NCI-H526 treated with DMSO at 0.1 percent for 48 hours (cell line): ENCODE measurements around the gene SGCD.

ENCODE experiments used
- DNase-seq: peaks from one replicate; lab custom pipeline; 2025; lab: John Stamatoyannopoulos, UW

The SGCD gene

GRCh38 chr5:156326718-156327259, at the start of gene SGCD:
Gene SGCD (plus strand): TSS chr5:156327164.
- DNase-seq, result no peak

GRCh38 chr5:156277290-156277689, 49.7 kb upstream of the SGCD start:
- no peak for DNase-seq

GRCh38 chr5:156295431-156295830, 31.5 kb upstream of the SGCD start:
- DNase-seq, result no peak

- DNase-seq, result no peak
Measured at GRCh38 chr5:156310115-156310514, 16.8 kb upstream of the SGCD start.

GRCh38 chr5:156312897-156313694, 13.9 kb upstream of the SGCD start:
- DNase-seq, result peak; percentile 2

- no peak for DNase-seq
Measured at GRCh38 chr5:156314416-156314815, 12.5 kb upstream of the SGCD start.

- DNase-seq, result no peak
Measured at GRCh38 chr5:156322666-156323065, 4.3 kb upstream of the SGCD start.

GRCh38 chr5:156327296-156327695, 332 bp downstream of the SGCD start:
- DNase-seq, result no peak

- DNase-seq, result no peak
Measured at GRCh38 chr5:156328161-156328560, 1.2 kb downstream of the SGCD start.

- no peak for DNase-seq
Measured at GRCh38 chr5:156328766-156329165, 1.8 kb downstream of the SGCD start.

- DNase-seq, result no peak
Measured at GRCh38 chr5:156329171-156329611, 2.2 kb downstream of the SGCD start.

GRCh38 chr5:156330141-156330870, 3.3 kb downstream of the SGCD start:
- DNase-seq, result no peak

- no peak for DNase-seq
Measured at GRCh38 chr5:156331181-156331580, 4.2 kb downstream of the SGCD start.

GRCh38 chr5:156331845-156332244, 4.9 kb downstream of the SGCD start:
- DNase-seq, result no peak

GRCh38 chr5:156332245-156332644, 5.3 kb downstream of the SGCD start:
- DNase-seq, result no peak

- no peak for DNase-seq
Measured at GRCh38 chr5:156339139-156339841, 12.3 kb downstream of the SGCD start.

- no peak for DNase-seq
Measured at GRCh38 chr5:156340893-156341292, 13.9 kb downstream of the SGCD start.

GRCh38 chr5:156350256-156350655, 23.3 kb downstream of the SGCD start:
- no peak for DNase-seq

- no peak for DNase-seq
Measured at GRCh38 chr5:156351423-156351822, 24.5 kb downstream of the SGCD start.

- no peak for DNase-seq
Measured at GRCh38 chr5:156354571-156354970, 27.6 kb downstream of the SGCD start.

GRCh38 chr5:156356238-156356637, 29.3 kb downstream of the SGCD start:
- no peak for DNase-seq

- no peak for DNase-seq
Measured at GRCh38 chr5:156359476-156359875, 32.5 kb downstream of the SGCD start.
